WTC11 (cell line): ENCODE results near the gene PDSS1. TPM values are rescaled to one million over a fixed set of nuclear protein-coding genes. Genes with fewer than 3 reads are reported as not detected.

ENCODE experiments used
- ATAC-seq: fragments of 200-7000 bp; cut with Tn5 transposase; 2 replicates; pipeline ENCODE4 v1.10.0; 2021; ENCODE audit warnings: mild to moderate bottlenecking, moderate library complexity
- CTCF ChIA-PET: fragments of 300-600 bp; sonication (Branson Sonifier 250); formaldehyde crosslinking; loops from one replicate; lab custom pipeline; 2021; ENCODE audit warnings: antibody characterized with exemption; lab: Charles Lee
- POLR2A ChIA-PET: fragments of 350-600 bp; sonication (Branson Sonifier 250); formaldehyde crosslinking; loops from one replicate; lab custom pipeline; 2021; ENCODE audit warnings: antibody characterized with exemption; lab: Charles Lee
- DNase-seq: peaks from one replicate; pipeline ENCODE4 v3.0.0; 2021; ENCODE audit warnings: low spot score
- H3K27ac Mint-ChIP-seq: 2 replicates; pipeline ENCODE4 v1.8.0; 2021; ENCODE audit warnings: mixed read lengths
- H3K27me3 Mint-ChIP-seq: 2 replicates; pipeline ENCODE4 v1.8.0; 2021; ENCODE audit warnings: low read depth, mild to moderate bottlenecking, moderate library complexity, mixed read lengths
- H3K36me3 Mint-ChIP-seq: 2 replicates; pipeline ENCODE4 v1.8.0; 2021; ENCODE audit warnings: mixed read lengths
- H3K4me1 Mint-ChIP-seq: 2 replicates; pipeline ENCODE4 v1.8.0; 2022; ENCODE audit warnings: mixed read lengths
- H3K4me3 Mint-ChIP-seq: 2 replicates; pipeline ENCODE4 v1.8.0; 2021; ENCODE audit warnings: mild to moderate bottlenecking, moderate library complexity, mixed read lengths
- H3K9me3 Mint-ChIP-seq: 2 replicates; pipeline ENCODE4 v1.8.0; 2021; ENCODE audit warnings: mixed read lengths
- CREM ChIP-seq: sonication (generic); formaldehyde crosslinking; IDR thresholded peaks from 2 replicates; pipeline ENCODE4 v1.8.1; 2022; ENCODE audit warnings: mild to moderate bottlenecking, missing genetic modification reagents, moderate library complexity
- ERG ChIP-seq: fragments of 250-450 bp; sonication (Bioruptor Pico); IDR thresholded peaks from 2 replicates; pipeline ENCODE4 v1.8.0; 2021; ENCODE audit warnings: mild to moderate bottlenecking
- FOXP1 ChIP-seq: sonication (generic); formaldehyde crosslinking; IDR thresholded peaks from 2 replicates; pipeline ENCODE4 v1.8.0; 2022; ENCODE audit warnings: missing genetic modification reagents, mild to moderate bottlenecking, moderate library complexity, borderline replicate concordance
- MAX ChIP-seq: sonication (generic); formaldehyde crosslinking; IDR thresholded peaks from 2 replicates; pipeline ENCODE4 v1.8.0; 2022; ENCODE audit warnings: mild to moderate bottlenecking, missing genetic modification reagents
- MLX ChIP-seq: sonication (generic); formaldehyde crosslinking; IDR thresholded peaks from 2 replicates; pipeline ENCODE4 v1.8.1; 2023; ENCODE audit warnings: mild to moderate bottlenecking, missing genetic modification reagents, moderate library complexity
- NR1H2 ChIP-seq: sonication (generic); formaldehyde crosslinking; IDR thresholded peaks from 2 replicates; pipeline ENCODE4 v1.9.0; 2021; ENCODE audit warnings: mild to moderate bottlenecking, moderate library complexity, missing genetic modification reagents
- SMAD4 ChIP-seq: sonication (generic); formaldehyde crosslinking; IDR thresholded peaks from 2 replicates; pipeline ENCODE4 v1.8.0; 2022; ENCODE audit warnings: mild to moderate bottlenecking, missing genetic modification reagents
- ZNF121 ChIP-seq: sonication (generic); formaldehyde crosslinking; IDR thresholded peaks from 2 replicates; pipeline ENCODE4 v1.8.0; 2023; ENCODE audit warnings: missing genetic modification reagents
- ZNF396 ChIP-seq: fragments of 250-450 bp; sonication (Bioruptor Pico); IDR thresholded peaks from 2 replicates; pipeline ENCODE4 v1.8.0; 2021; ENCODE audit warnings: mild to moderate bottlenecking, moderate library complexity, borderline replicate concordance
- ZNF416 ChIP-seq: fragments of 250-450 bp; sonication (Bioruptor Pico); IDR thresholded peaks from 2 replicates; pipeline ENCODE4 v1.9.0; 2021; ENCODE audit warnings: mild to moderate bottlenecking, inconsistent platforms
- total RNA-seq: library from RNA; stranded (reverse); gene quantifications from 3 replicates; pipeline ENCODE4 v1.2.3, GENCODE V29; 2021

The PDSS1 gene
- total RNA-seq, 1 experiment from 2014 or later = 13.6 TPM

GRCh38 chr10:26792758-26793495 lies 95.4 kb downstream of the PDSS1 start:
- Mint-ChIP-seq H3K27ac (no peak overlapping the region), H3K9me3 (peaks cover 42% of the 10 kb centered on the region)
- TF ChIP-seq ZNF121 (no peak), ZNF416 (CRISPR knock-in tag) (no peak), FOXP1 (no peak), NR1H2 (CRISPR knock-in tag) (no peak), MAX (no peak), MLX (no peak), ERG (no peak), ZNF396 (CRISPR knock-in tag) (no peak), CREM (CRISPR knock-in tag) (no peak), SMAD4 (CRISPR knock-in tag) (no peak)
- TF ChIP-seq, all 79 proteins: peak for 0
- ATAC-seq (no peak), DNase-seq (no peak)
- H3K36me3 Mint-ChIP-seq = peaks cover 30% of the 10 kb centered on the region
- CTCF ChIA-PET = no interaction called here
- H3K27me3 Mint-ChIP-seq = no peaks in the 10 kb centered on the region
- no peak overlapping the region for H3K4me3 Mint-ChIP-seq
- POLR2A ChIA-PET = no interaction called here
- peaks cover 2% of the 10 kb centered on the region; the same call in 1 of the 2 replicates for H3K4me1 Mint-ChIP-seq

Other genes starting within 250 kb of the PDSS1 start
- gene ABI1, start 163.3 kb downstream of the PDSS1 start, total RNA-seq = 27.9 to 33.9 TPM (median 29.3 TPM) in 3 replicates